Fibroblast of lung (primary cell): Measurements from ENCODE around the gene NT5C. TPM values are rescaled to one million over a fixed set of nuclear protein-coding genes. Genes with fewer than 3 reads are reported as not detected.

Experiments used
- DNase-seq, 2 donors: peaks; one replicate each; pipeline versions ENCODE4 v3.0.0 to v3.0.0-alpha.2; 2010; ENCODE audit warnings: low read depth in 2 of 2
- H2AFZ ChIP-seq: 2 replicates; pipeline ENCODE4 v1.5.1; 2012; ENCODE audit warnings: low read length, control low read depth, inconsistent platforms
- H3K27ac ChIP-seq: 2 replicates; pipeline ENCODE4 v1.5.1; 2011; ENCODE audit warnings: low read length, control low read depth; ENCODE audit not compliant: insufficient read depth
- H3K27me3 ChIP-seq: 2 replicates; pipeline ENCODE4 v1.5.1; 2011; ENCODE audit warnings: mild to moderate bottlenecking, low read length; ENCODE audit not compliant: control insufficient read depth, insufficient read depth
- H3K36me3 ChIP-seq: 2 replicates; pipeline ENCODE4 v1.5.1; 2011; ENCODE audit warnings: low read length; ENCODE audit not compliant: control insufficient read depth, insufficient read depth
- H3K4me1 ChIP-seq: 2 replicates; pipeline ENCODE4 v1.5.1; 2011; ENCODE audit warnings: low read length; ENCODE audit not compliant: control insufficient read depth, insufficient read depth; ENCODE audit errors: extremely low read depth
- H3K4me2 ChIP-seq: 2 replicates; pipeline ENCODE4 v1.5.1; 2011; ENCODE audit warnings: low read length, control low read depth; ENCODE audit not compliant: insufficient read depth; ENCODE audit errors: extremely low read depth
- H3K4me3 ChIP-seq, 4 experiments: fragments of 200-600 bp in 1 of 4; sonication (generic) in 1 of 4; replicated peaks in 1 of 4; 2 replicates each; pipeline ENCODE4 v1.5.1; 2011 to 2016; ENCODE audit warnings: low read length in 4 of 4, low read depth in 3 of 4, mild to moderate bottlenecking in 3 of 4, control low read depth in 2 of 4, inconsistent platforms in 1 of 4, mixed read lengths in 1 of 4; ENCODE audit not compliant: insufficient read depth in 1 of 4; ENCODE audit errors: control extremely low read depth in 1 of 4
- H3K79me2 ChIP-seq: 2 replicates; pipeline ENCODE4 v1.5.1; 2012; ENCODE audit warnings: mild to moderate bottlenecking, low read length, inconsistent platforms; ENCODE audit not compliant: control insufficient read depth, insufficient read depth
- H3K9ac ChIP-seq: 2 replicates; pipeline ENCODE4 v1.5.1; 2011; ENCODE audit warnings: mild to moderate bottlenecking, low read length, control low read depth; ENCODE audit not compliant: insufficient read depth
- H3K9me3 ChIP-seq: 2 replicates; pipeline ENCODE4 v1.5.1; 2012; ENCODE audit warnings: low read depth, low read length; ENCODE audit not compliant: control insufficient read depth, insufficient read depth
- H4K20me1 ChIP-seq: 2 replicates; pipeline ENCODE4 v1.5.1; 2011; ENCODE audit warnings: low read length; ENCODE audit not compliant: control insufficient read depth, insufficient read depth; ENCODE audit errors: extremely low read depth
- EZH2 ChIP-seq: IDR thresholded peaks from 2 replicates; pipeline ENCODE4 v1.5.1; 2012; ENCODE audit warnings: low read length, control low read depth, mild to moderate bottlenecking; ENCODE audit errors: missing control alignments
- polyA plus RNA-seq, 2 donors: library from polyadenylated mRNA; depleted of rRNA in 1 of 2; stranded (reverse) in 1 of 2; unstranded in 1 of 2; fragments of >200 nt; gene quantifications; 2 replicates each; pipeline ENCODE4 v1.2.1, GENCODE V29; 2011 to 2012; ENCODE audit warnings: missing spikeins in 1 of 2
- total RNA-seq: library from RNA; depleted of rRNA; stranded (reverse); fragments of >200 nt; gene quantifications from 2 replicates; pipeline ENCODE4 v1.2.1, GENCODE V29; 2014
- TF ChIP-seq, protein P1 (sequence below), 2 donors: IDR thresholded peaks in 1 of 2; conservative IDR thresholded peaks in 1 of 2; 1 replicate in 1 of 2; 2 replicates in 1 of 2; pipeline ENCODE4 v1.5.1; 2011 to 2012; ENCODE audit warnings: low read length in 2 of 2, control low read depth in 1 of 2, inconsistent platforms in 1 of 2, low read depth in 1 of 2, mild to moderate bottlenecking in 1 of 2

NT5C gene
- total and polyA plus RNA-seq, 2 donors (not counting 1 experiment from before 2014, with no cell fraction given) = 18.6 to 29.9 TPM

- no peak for DNase-seq
- TF ChIP-seq, protein P1, sequence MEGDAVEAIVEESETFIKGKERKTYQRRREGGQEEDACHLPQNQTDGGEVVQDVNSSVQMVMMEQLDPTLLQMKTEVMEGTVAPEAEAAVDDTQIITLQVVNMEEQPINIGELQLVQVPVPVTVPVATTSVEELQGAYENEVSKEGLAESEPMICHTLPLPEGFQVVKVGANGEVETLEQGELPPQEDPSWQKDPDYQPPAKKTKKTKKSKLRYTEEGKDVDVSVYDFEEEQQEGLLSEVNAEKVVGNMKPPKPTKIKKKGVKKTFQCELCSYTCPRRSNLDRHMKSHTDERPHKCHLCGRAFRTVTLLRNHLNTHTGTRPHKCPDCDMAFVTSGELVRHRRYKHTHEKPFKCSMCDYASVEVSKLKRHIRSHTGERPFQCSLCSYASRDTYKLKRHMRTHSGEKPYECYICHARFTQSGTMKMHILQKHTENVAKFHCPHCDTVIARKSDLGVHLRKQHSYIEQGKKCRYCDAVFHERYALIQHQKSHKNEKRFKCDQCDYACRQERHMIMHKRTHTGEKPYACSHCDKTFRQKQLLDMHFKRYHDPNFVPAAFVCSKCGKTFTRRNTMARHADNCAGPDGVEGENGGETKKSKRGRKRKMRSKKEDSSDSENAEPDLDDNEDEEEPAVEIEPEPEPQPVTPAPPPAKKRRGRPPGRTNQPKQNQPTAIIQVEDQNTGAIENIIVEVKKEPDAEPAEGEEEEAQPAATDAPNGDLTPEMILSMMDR (conservative IDR thresholded peaks at IDR 0.05 in 1 of 2, IDR thresholded peaks at IDR 0.05 in 1 of 2; ENCODE audit: low read depth in 1 of 2, low read length in 2 of 2) = no peak
- TF ChIP-seq EZH2 = no peak
These were observed 27.7 kb downstream of the NT5C start for GRCh38 chr17:75103601-75104554.

GRCh38 chr17:75102385-75102821 lies 29.1 kb downstream of the NT5C start:
- no peak overlapping the region for H3K27ac ChIP-seq
- H2AFZ ChIP-seq = no peak overlapping the region
- no peak overlapping the region for H3K4me3 ChIP-seq
- no peak overlapping the region for H3K4me2 ChIP-seq
- no peaks in the 10 kb centered on the region for H3K36me3 ChIP-seq
- H3K79me2 ChIP-seq = no peaks in the 10 kb centered on the region
- DNase-seq = no peak
- no peak overlapping the region for H3K9ac ChIP-seq
- H3K27me3 ChIP-seq = no peaks in the 10 kb centered on the region
- H3K4me1 ChIP-seq = no peaks in the 10 kb centered on the region
- no peaks in the 10 kb centered on the region for H4K20me1 ChIP-seq
- TF ChIP-seq, protein P1 (conservative IDR thresholded peaks at IDR 0.05 in 1 of 2, IDR thresholded peaks at IDR 0.05 in 1 of 2; ENCODE audit: low read depth in 1 of 2, low read length in 2 of 2) = no peak
- TF ChIP-seq EZH2 = no peak
- H3K9me3 ChIP-seq = no peaks in the 10 kb centered on the region

More at GRCh38 chr17:75103601-75104554, 27.7 kb downstream of the NT5C start:
- H3K4me1 ChIP-seq = no peaks in the 10 kb centered on the region
- H3K4me2 ChIP-seq = no peak overlapping the region
- H4K20me1 ChIP-seq = no peaks in the 10 kb centered on the region
- no peaks in the 10 kb centered on the region for H3K9me3 ChIP-seq
- H3K27me3 ChIP-seq = no peaks in the 10 kb centered on the region
- no peak overlapping the region for H3K27ac ChIP-seq
- no peak overlapping the region for H2AFZ ChIP-seq
- H3K36me3 ChIP-seq = no peaks in the 10 kb centered on the region
- no peak overlapping the region for H3K4me3 ChIP-seq
- no peaks in the 10 kb centered on the region for H3K79me2 ChIP-seq
- H3K9ac ChIP-seq = no peak overlapping the region

DNA sequence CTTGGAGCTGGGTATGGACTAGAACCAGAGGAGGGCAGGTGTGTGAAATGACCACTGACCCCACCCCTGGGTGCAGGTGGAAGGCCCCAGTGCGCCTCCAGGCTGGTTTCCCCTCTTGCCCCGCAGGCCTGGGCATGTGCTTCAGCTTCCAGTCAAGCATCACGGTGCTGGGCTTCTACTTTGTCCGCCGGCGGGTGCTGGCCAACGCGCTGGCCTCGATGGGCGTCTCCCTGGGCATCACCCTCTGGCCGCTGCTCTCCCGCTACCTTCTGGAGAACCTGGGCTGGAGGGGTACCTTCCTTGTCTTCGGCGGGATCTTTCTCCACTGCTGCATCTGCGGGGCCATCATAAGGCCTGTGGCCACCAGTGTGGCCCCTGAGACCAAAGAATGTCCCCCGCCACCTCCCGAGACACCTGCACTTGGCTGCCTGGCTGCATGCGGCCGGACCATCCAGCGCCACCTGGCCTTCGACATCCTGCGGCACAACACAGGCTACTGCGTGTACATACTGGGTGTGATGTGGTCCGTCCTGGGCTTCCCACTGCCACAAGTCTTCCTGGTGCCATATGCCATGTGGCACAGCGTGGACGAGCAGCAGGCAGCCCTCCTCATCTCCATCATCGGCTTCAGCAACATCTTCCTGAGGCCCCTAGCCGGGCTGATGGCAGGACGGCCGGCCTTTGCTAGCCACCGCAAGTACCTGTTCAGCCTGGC lies 31.5 kb downstream of the NT5C start:
- Histone ChIP-seq H3K4me3 (no peak overlapping the region), H3K79me2 (no peaks in the 10 kb centered on the region), H2AFZ (no peak overlapping the region), H3K4me2 (no peak overlapping the region), H3K4me1 (peaks cover 4% of the 10 kb centered on the region), H3K36me3 (no peaks in the 10 kb centered on the region), H3K9ac (no peak overlapping the region), H3K27ac (no peak overlapping the region), H4K20me1 (no peaks in the 10 kb centered on the region), H3K27me3 (no peaks in the 10 kb centered on the region), H3K9me3 (no peaks in the 10 kb centered on the region)
- no peak for TF ChIP-seq EZH2
- TF ChIP-seq, protein P1 (conservative IDR thresholded peaks at IDR 0.05 in 1 of 2, IDR thresholded peaks at IDR 0.05 in 1 of 2; ENCODE audit: low read depth in 1 of 2, low read length in 2 of 2) = no peak
- no peak for DNase-seq
